ENCODE measurements around the gene EHBP1L1.

EHBP1L1 gene

GRCh38 chr11:65575568-65576231, at the start of gene EHBP1L1:
Gene EHBP1L1 (plus strand): TSS chr11:65576053. CDS start chr11:65576303, 250 bp downstream.
- no peak for DNase-seq

DNA sequence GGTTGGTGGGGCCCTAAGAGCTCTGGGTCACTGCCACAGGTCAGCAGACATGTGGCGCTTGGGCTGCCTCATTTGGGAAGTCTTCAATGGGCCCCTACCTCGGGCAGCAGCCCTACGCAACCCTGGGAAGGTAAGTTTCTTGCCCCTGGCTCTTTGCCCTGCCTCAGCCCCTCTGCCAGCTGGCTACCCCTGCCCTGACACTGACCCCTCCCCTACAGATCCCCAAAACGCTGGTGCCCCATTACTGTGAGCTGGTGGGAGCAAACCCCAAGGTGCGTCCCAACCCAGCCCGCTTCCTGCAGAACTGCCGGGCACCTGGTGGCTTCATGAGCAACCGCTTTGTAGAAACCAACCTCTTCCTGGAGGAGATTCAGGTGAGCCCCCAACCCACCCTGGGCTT, 49.1 kb upstream of the EHBP1L1 start:
- no peak for DNase-seq

GRCh38 chr11:65528819-65529350, 47.0 kb upstream of the EHBP1L1 start:
- DNase-seq: no peak

- no peak for DNase-seq
Measured at GRCh38 chr11:65529475-65530156, 46.2 kb upstream of the EHBP1L1 start.

DNA sequence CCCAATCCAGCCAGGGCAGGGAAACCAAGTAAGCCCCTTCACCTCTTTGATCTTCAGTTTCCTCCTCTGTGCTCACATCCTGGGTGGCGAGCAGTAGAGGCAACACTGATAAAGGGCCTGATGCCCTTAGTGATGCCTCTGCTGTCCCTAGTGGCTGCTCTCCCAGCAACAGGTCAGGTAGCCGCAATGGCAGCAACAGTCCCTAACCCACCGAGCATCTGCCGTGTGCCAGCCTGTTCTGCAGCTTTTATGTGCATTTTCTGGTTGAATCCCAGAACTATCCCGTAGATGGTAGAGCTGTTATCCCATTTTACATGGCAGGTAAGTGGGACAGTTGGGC, 45.7 kb upstream of the EHBP1L1 start:
- no peak for DNase-seq

DNA sequence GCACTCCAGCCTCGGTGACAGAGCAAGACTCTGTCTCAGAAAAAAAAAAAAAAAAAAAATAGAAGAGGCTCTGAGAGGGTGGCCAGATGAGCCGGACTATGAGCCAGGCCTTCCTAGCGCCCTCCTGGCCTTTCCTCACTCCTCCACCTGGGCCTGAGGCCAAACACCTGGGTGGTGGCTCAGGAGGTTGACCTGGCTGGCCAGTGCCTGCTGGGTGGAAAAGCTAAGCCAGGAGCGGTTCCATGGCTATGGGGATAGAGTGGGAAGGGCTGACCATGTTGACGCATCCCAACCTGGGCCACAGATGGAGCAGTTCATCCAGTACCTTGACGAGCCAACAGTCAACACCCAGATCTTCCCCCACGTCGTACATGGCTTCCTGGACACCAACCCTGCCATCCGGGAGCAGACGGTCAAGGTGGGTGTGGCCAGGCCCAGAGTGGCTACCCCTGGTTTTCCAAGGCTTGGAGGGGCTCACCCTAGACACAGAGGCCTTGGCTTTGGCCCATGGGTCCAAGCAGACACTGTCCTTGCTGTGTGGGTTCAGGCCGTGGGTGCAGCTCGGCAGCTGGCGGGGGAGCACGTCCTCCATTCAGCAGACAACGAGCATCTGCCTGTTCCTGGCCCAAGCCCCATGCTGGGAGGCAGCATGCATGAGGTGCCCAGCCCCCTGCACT, 43.3 kb upstream of the EHBP1L1 start:
- DNase-seq: no peak

DNA sequence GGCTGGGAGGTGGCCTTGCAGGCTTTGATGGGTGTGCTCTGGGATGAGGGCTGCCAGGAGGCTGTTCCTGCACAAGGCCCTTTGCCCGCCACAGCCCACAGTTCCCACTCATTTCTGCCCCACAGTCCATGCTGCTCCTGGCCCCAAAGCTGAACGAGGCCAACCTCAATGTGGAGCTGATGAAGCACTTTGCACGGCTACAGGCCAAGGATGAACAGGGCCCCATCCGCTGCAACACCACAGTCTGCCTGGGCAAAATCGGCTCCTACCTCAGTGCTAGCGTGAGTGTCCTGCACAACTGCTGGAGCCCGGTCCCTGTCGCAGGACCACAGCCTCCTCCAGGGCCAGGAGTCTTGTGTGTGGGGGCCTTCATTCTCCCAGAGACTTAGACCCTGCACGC, 40.8 kb upstream of the EHBP1L1 start:
- no peak for DNase-seq

DNA sequence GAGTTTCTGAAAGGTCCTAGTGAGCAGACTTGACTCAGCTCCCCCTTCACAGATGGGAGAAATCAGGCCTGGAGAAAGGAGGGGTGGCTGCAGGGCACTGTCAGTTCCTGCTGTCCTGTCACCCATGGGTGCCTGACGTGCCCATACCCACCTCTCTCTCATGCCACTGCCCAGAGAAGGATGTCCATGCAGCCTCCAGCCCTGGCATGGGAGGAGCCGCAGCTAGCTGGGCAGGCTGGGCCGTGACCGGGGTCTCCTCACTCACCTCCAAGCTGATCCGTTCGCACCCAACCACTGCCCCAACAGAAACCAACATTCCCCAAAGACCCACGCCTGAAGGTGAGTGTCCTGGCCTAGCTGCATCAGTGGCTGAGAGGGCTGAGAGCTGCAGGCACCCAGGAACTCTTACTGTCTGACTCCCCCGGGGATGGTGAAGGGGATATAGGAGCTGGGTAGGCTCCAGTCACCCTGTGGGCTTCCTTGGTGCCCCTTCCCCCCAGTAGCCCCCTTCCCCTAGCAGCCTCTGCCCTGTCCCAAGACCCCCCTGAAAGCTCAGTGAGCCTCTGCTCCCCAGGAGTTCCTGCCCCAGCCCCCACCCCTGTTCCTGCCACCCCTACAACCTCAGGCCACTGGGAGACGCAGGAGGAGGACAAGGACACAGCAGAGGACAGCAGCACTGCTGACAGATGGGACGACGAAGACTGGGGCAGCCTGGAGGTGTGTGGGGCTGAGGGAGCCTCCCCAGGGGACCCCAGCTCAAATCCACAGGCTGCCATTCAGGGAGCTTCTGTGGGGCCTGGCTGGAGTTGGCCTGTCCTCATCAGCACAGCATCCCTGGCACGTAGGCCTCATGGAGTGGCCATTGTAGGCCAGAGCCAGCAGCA, 39.2 kb upstream of the EHBP1L1 start:
- no peak for DNase-seq

DNA sequence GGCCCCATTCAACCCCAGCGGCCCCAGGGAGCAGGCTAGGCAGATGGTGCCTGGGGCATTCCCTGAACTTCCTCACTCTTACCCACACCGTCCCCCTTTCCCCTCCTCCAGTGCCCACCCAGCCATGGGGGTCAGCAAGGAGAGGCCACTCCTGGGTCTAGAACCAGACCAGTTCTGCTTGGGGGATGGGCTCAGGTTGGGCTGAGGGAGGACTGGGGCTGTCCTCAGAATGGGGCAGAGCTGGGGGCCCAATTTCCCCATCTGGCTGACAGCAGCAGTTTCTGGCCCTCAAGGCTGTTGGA, 38.6 kb upstream of the EHBP1L1 start:
- DNase-seq: no peak

DNA sequence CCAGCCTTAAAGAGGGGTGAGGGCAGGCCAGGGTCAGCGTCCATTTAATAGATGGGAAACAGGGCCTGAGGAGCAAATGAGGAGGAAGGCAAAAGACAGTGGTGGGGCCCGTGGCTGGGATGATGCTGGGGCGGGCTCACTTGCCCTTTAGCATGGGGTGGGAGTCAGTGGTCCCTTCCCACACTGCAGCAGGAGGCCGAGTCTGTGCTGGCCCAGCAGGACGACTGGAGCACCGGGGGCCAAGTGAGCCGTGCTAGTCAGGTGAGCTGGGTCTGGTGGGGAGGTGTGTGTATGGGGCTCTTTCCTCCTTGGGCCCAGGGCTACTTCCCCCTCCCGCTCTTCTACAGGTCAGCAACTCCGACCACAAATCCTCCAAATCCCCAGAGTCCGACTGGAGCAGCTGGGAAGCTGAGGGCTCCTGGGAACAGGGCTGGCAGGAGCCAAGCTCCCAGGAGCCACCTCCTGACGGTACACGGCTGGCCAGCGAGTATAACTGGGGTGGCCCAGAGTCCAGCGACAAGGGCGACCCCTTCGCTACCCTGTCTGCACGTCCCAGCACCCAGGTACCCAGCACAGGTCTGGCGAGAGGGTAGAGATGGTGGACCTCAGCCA, 38.1 kb upstream of the EHBP1L1 start:
- DNase-seq: no peak

- DNase-seq: no peak
Measured at GRCh38 chr11:65538232-65538914, 37.5 kb upstream of the EHBP1L1 start.

DNA sequence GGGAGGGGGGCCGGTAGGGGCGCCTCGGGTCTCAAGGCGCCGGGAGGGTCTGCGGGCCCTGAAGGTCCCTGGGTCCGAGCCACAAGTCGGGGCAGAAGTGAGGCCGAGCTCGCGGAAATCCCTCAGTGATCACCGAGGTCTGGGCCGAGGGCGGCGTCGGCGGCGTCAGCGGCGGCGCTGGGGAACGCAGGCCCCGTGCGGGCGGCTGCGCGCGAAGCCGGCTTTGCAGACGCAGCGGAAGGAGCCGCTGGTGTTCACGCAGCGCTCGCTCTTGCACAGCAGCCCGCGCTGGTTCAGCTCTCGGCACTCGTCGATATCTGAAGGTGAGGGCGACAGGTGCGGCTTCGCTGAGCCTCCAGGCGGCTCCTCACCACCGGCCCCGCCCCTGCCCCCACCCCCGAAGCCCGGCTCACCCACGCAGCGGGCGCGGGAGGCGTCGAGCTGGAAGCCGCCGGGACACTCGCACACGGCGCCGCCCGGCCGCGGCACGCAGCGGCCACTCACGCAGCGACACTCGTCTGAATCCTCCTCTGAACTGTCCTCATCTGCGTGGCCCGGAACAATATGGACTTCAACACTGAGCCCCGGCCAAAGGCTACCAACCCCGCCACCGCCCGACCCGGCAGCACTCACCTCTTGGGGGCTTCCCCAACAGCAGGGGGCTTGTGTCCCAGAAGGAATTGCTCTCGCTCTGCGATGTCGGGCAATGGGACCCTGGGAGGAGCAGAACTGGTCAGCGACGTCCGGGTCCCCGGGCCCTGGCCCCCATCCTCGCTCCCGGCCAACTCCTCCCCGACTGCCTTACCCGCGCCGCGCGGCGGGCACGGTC, 36.7 kb upstream of the EHBP1L1 start:
- no peak for DNase-seq

GRCh38 chr11:65539744-65540289, 36.0 kb upstream of the EHBP1L1 start:
- DNase-seq: no peak

DNA sequence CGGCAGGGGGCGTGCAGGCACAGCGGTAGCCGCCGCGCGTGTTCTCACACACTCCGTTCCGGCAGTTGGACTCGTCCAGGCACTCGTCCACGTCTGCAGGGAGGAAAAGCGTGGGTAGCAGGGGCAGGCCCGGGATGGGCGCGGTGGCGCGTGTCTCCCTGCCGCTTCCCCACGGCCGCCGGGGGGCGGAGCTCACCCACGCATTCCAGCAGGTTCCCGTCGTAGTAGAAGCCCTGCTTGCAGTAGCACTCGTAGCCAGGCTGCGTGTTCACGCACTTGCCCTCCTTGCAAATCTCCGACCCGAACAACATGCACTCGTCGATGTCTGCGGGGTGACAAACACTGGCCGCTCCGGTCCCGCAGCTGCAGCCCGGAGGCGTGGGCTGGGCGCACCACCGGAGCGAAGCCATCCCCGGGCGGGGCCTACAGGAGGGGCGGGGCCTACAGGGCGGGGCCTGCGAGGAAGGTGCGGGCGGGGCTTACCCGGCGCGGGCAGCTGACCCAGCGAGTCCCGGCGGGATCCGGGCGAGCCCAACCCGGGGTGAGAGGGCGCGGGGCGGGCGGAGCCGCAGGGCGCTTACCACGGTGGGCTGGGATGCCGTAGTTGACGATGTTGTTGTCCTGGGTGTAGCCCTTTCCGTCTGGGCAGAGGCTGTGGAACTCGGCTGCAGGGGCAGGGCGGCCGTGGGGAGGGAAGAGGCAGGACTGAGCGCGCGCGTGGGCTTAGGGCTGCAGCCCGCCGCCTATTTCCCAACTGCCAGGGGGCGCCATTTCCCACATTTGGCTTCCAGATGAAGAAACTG, 35.4 kb upstream of the EHBP1L1 start:
- DNase-seq: peak; percentile 85

GRCh38 chr11:65541093-65541982, 34.5 kb upstream of the EHBP1L1 start:
- no peak for DNase-seq

GRCh38 chr11:65542738-65543390, 33.0 kb upstream of the EHBP1L1 start:
- DNase-seq: no peak

DNA sequence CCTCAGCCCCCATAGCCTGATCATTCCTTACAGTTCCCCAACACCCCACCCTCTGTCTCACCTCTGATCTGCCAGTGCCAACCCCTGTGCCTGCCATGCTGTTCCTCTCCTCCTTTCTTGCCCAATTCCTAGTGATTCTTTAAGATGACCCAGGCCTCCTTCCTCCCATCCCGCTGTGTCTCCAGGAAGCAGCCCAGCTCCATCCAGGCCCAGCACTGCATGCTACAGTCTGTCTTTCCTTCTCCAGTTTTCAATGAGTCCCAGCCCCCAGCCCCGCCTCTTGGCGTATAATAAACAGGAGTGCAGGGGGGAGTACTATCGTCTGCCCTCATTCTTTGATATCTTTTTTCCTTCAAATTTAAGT, 30.0 kb upstream of the EHBP1L1 start:
- DNase-seq: no peak

GRCh38 chr11:65546217-65546958, 29.5 kb upstream of the EHBP1L1 start:
- peak; percentile 31 for DNase-seq
